GM12878 (cell line): ENCODE measurements around the gene ARPP21. TPM values are rescaled to one million over a fixed set of nuclear protein-coding genes. Genes with fewer than 3 reads are reported as not detected.

Experiments
- ATAC-seq: fragments of 200-7000 bp; cut with Tn5 transposase; 3 replicates; pipeline ENCODE4 v1.9.1; 2020; ENCODE audit warnings: mild to moderate bottlenecking, moderate library complexity
- BruUV-seq: library from RNA; stranded (reverse); fragments of 400-500 nt; replicated peaks from 2 replicates; lab custom pipeline; 2021; lab: Mats Ljungman, UMichigan
- CTCF ChIA-PET: fragments of 300-600 bp; sonication (Branson Sonifier 250); formaldehyde crosslinking; extraction: SDS; loops from one replicate; lab custom pipeline; 2021; ENCODE audit warnings: inconsistent platforms; lab: Yijun Ruan, JAX
- POLR2A ChIA-PET: fragments of 350-600 bp; formaldehyde crosslinking; extraction: SDS; loops from one replicate; lab custom pipeline; 2021; ENCODE audit warnings: inconsistent platforms; lab: Charles Lee
- RAD21 ChIA-PET: fragments of 300-600 bp; sonication (Branson Sonifier 250); formaldehyde crosslinking; loops from one replicate; lab custom pipeline; 2023; ENCODE audit warnings: antibody characterized with exemption; ENCODE audit not compliant: unreplicated experiment; lab: Charles Lee
- SMC1A ChIA-PET: fragments of 300-600 bp; sonication (Branson Sonifier 250); formaldehyde crosslinking; loops from one replicate; lab custom pipeline; 2023; ENCODE audit not compliant: unreplicated experiment, uncharacterized antibody; lab: Charles Lee
- DNase-seq: peaks from one replicate; pipeline ENCODE4 v3.0.0-alpha.2; 2011; ENCODE audit warnings: low read depth, low spot score
- FAIRE-seq: peaks from 3 replicates; lab custom pipeline; 2011; peaks lifted over from hg19 to GRCh38; lab: Jason Lieb, UNC
- H2AFZ ChIP-seq: 2 replicates; pipeline ENCODE4 v1.6.0; 2011; ENCODE audit warnings: low read depth, low read length, control low read depth; ENCODE audit not compliant: control insufficient read depth
- H3K27ac ChIP-seq: 2 replicates; pipeline ENCODE4 v1.5.1; 2011; ENCODE audit warnings: control low read depth; ENCODE audit not compliant: control insufficient read depth, insufficient read depth
- H3K27me3 ChIP-seq, 2 experiments: replicated peaks in 1 of 2; 2 replicates each; pipeline versions ENCODE4 v1.6.0 to v1.6.1; 2011; ENCODE audit warnings: low read length in 1 of 2; ENCODE audit not compliant: control insufficient read depth in 2 of 2, insufficient read depth in 2 of 2
- H3K36me3 ChIP-seq, 2 experiments: 2 replicates each; pipeline ENCODE4 v1.5.1; 2011; ENCODE audit warnings: low read length in 1 of 2; ENCODE audit not compliant: control insufficient read depth in 2 of 2, insufficient read depth in 2 of 2
- H3K4me1 ChIP-seq: 2 replicates; pipeline ENCODE4 v1.6.1; 2011; ENCODE audit warnings: mild to moderate bottlenecking, low read length, moderate library complexity, mixed read lengths; ENCODE audit not compliant: control insufficient read depth, insufficient read depth
- H3K4me2 ChIP-seq: 2 replicates; pipeline ENCODE4 v1.6.0; 2011; ENCODE audit warnings: control low read depth; ENCODE audit not compliant: control insufficient read depth, insufficient read depth
- H3K4me3 ChIP-seq: fragments of 200-600 bp; sonication (generic); 2 replicates; pipeline ENCODE4 v1.5.1; 2016
- H3K79me2 ChIP-seq: 2 replicates; pipeline ENCODE4 v1.6.0; 2011; ENCODE audit warnings: low read length; ENCODE audit not compliant: control insufficient read depth, insufficient read depth
- H3K9ac ChIP-seq: 2 replicates; pipeline ENCODE4 v1.8.0; 2011; ENCODE audit warnings: low read length, control low read depth, mixed read lengths; ENCODE audit not compliant: control insufficient read depth, insufficient read depth
- H3K9me3 ChIP-seq: replicated peaks from 3 replicates; pipeline ENCODE4 v1.5.1; 2011; ENCODE audit warnings: mild to moderate bottlenecking, low read length; ENCODE audit not compliant: control insufficient read depth, insufficient read depth
- H4K20me1 ChIP-seq: 2 replicates; pipeline ENCODE4 v1.6.0; 2011; ENCODE audit not compliant: control insufficient read depth, insufficient read depth
- CHD1 ChIP-seq: IDR thresholded peaks from 2 replicates; pipeline ENCODE4 v1.6.1; 2012; ENCODE audit warnings: low read depth, low read length, improper control_type of control experiment
- E4F1 ChIP-seq: fragments of 450-650 bp; IDR thresholded peaks from 2 replicates; pipeline ENCODE4 v1.6.1; 2018; ENCODE audit warnings: borderline replicate concordance, mild to moderate bottlenecking; ENCODE audit not compliant: partially characterized antibody
- ETV6 ChIP-seq, 2 experiments: fragments of 450-650 bp in 1 of 2; IDR thresholded peaks in 1 of 2; conservative IDR thresholded peaks in 1 of 2; 2 replicates each; pipeline ENCODE4 v1.6.1; 2014; ENCODE audit warnings: antibody characterized with exemption in 1 of 2, borderline replicate concordance in 1 of 2, low read depth in 1 of 2, mild to moderate bottlenecking in 1 of 2, moderate library complexity in 1 of 2
- FOXK2 ChIP-seq: fragments of 450-650 bp; IDR thresholded peaks from 2 replicates; pipeline ENCODE4 v1.6.1; 2017; ENCODE audit warnings: mild to moderate bottlenecking, moderate library complexity
- GABPA ChIP-seq: IDR thresholded peaks from 2 replicates; pipeline ENCODE4 v1.6.1; 2014; ENCODE audit warnings: antibody characterized with exemption, low read depth, mild to moderate bottlenecking, inconsistent platforms
- KAT2A ChIP-seq: conservative IDR thresholded peaks from 2 replicates; pipeline ENCODE4 v1.6.1; 2011; ENCODE audit warnings: low read depth, low read length; ENCODE audit not compliant: control insufficient read depth
- MTA2 ChIP-seq: fragments of 450-650 bp; IDR thresholded peaks from 2 replicates; pipeline ENCODE4 v1.6.1; 2016; ENCODE audit warnings: low read depth, mild to moderate bottlenecking, moderate library complexity
- NRF1 ChIP-seq: conservative IDR thresholded peaks from 2 replicates; pipeline ENCODE4 v1.6.1; 2011; ENCODE audit warnings: mild to moderate bottlenecking, low read depth, low read length, improper control_type of control experiment
- PML ChIP-seq: IDR thresholded peaks from 2 replicates; pipeline ENCODE4 v1.6.1; 2012; ENCODE audit warnings: low read length, inconsistent platforms
- RUNX3 ChIP-seq: IDR thresholded peaks from 2 replicates; pipeline ENCODE4 v1.6.1; 2012; ENCODE audit warnings: low read length, inconsistent platforms
- SP1 ChIP-seq: IDR thresholded peaks from one replicate; pipeline ENCODE4 v1.6.1; 2011; ENCODE audit warnings: low read depth, low read length
- ZBED1 ChIP-seq: IDR thresholded peaks from 2 replicates; pipeline ENCODE4 v1.6.1; 2016; ENCODE audit warnings: borderline replicate concordance
- ZNF207 ChIP-seq: fragments of 450-650 bp; IDR thresholded peaks from 2 replicates; pipeline ENCODE4 v1.6.1; 2014; ENCODE audit warnings: antibody characterized with exemption, mild to moderate bottlenecking, borderline replicate concordance
- ZNF217 ChIP-seq: fragments of 450-650 bp; IDR thresholded peaks from 2 replicates; pipeline ENCODE4 v1.6.1; 2017; ENCODE audit warnings: antibody characterized with exemption, mild to moderate bottlenecking
- ZNF687 ChIP-seq: fragments of 450-650 bp; IDR thresholded peaks from 2 replicates; pipeline ENCODE4 v1.6.1; 2017; ENCODE audit warnings: mild to moderate bottlenecking, moderate library complexity
- WGBS: methylation state at CpG from one replicate; pipeline ENCODE4 v1.1.6; 2016; ENCODE audit warnings: low lambda C conversion rate; ENCODE audit not compliant: insufficient replicate concordance, insufficient coverage; ENCODE audit errors: missing lambda C conversion rate; 5-methylcytosine and 5-hydroxymethylcytosine counted together
- in situ Hi-C: fragments of 300-500 bp; cut with MboI; formaldehyde crosslinking; loops from 9 replicates; pipeline ENCODE4 v1.14.3; 2018; ENCODE audit warnings: mixed read lengths
- intact Hi-C: fragments of 100-400 bp; cut with micrococcal nuclease; formaldehyde crosslinking; loops from one replicate; pipeline ENCODE4 v1.14.2; 2022; ENCODE audit not compliant: unreplicated experiment
- polyA plus RNA-seq, 11 experiments: library from polyadenylated mRNA; depleted of rRNA in 4 of 11; unstranded in 6 of 11; stranded (reverse) in 5 of 11; fragments of >200 nt; fragmentation: Nextera tagmentation in 4 of 11; fragmentation: Illumina TruSeq in 1 of 11; extraction: Ambion mirVana in 4 of 11; extraction: Trizol in 1 of 11; gene quantifications; 1 replicate in 1 of 11; 2 replicates in 10 of 11; pipeline versions ENCODE4 v1.2.1 to v1.2.3, GENCODE V29; 2011 to 2016; ENCODE audit warnings: inconsistent platforms in 2 of 11, missing spikeins in 2 of 11, low read depth in 1 of 11
- total RNA-seq, 4 experiments: library from RNA; depleted of rRNA in 3 of 4; stranded (reverse); fragments of >200 nt in 3 of 4; fragmentation: Illumina TruSeq in 1 of 4; extraction: Trizol in 1 of 4; gene quantifications; 2 replicates each; pipeline versions ENCODE4 v1.2.1 to v1.2.3, GENCODE V29; 2013 to 2021

Gene ARPP21
- total and polyA plus RNA-seq, 10 of the 15 experiments (the other 5 are each of a cell fraction or from before 2014, with no cell fraction given) = not detected

DNA sequence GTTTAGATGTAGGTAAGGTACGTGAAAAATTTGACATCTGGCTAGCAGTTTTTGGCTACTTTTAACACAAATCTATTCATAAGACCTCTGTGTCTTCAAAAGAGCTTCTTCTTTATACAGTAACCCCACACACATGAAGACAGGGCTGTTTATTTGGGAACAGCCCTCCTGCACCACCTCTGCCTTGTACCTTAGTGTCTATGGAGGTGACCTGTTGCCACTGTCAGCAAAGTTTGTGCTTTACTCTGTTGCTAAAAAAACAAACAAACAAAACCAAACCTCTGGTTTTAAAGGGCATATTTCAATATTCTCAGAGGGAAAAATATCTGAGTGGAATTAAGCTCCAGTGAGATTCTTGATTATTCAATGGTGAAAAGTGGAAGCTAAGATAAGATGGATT, 122.0 kb downstream of the ARPP21 start:
- Histone ChIP-seq H3K79me2 (no peaks in the 10 kb centered on the region), H3K27me3 (no peaks in the 10 kb centered on the region), H3K9me3 (no peaks in the 10 kb centered on the region), H3K4me1 (no peaks in the 10 kb centered on the region), H2AFZ (no peak overlapping the region), H3K4me3 (no peak overlapping the region), H4K20me1 (no peaks in the 10 kb centered on the region), H3K27ac (no peak overlapping the region), H3K4me2 (no peak overlapping the region), H3K9ac (no peak overlapping the region), H3K36me3 (no peaks in the 10 kb centered on the region)
- no TSS peak for BruUV-seq
- no peak for ATAC-seq
- TF ChIP-seq FOXK2 (no peak), ZNF687 (no peak), MTA2 (no peak), NRF1 (no peak), ZBED1 (no peak), PML (no peak), RUNX3 (no peak), E4F1 (no peak), GABPA (no peak), SP1 (no peak), CHD1 (no peak), ZNF217 (no peak), KAT2A (no peak), ZNF207 (no peak), ETV6 (conservative IDR thresholded peaks at IDR 0.05 in 1 of 2, IDR thresholded peaks at IDR 0.05 in 1 of 2; ENCODE audit: borderline replicate concordance in 1 of 2, low read depth in 1 of 2) (no peak)
- no peak for DNase-seq
- in situ Hi-C loops = no loop called here
- ChIA-PET SMC1A (no interaction called here), CTCF (no interaction called here), POLR2A (no interaction called here), RAD21 (no interaction called here)
- intact Hi-C loops = no loop called here
- 35% methylated on average over 1 of the region's 1 CpG for WGBS
- no peak for FAIRE-seq
